CD14-positive monocyte (primary cell): ENCODE measurements around the gene CMTM3. TPM values are rescaled to one million over a fixed set of nuclear protein-coding genes. Genes with fewer than 3 reads are reported as not detected.

ENCODE experiments used
- DNase-seq, 3 donors: peaks; one replicate each; pipeline ENCODE4 v3.0.0-alpha.2; 2011 to 2022
- H2AFZ ChIP-seq: 2 replicates; pipeline ENCODE4 v1.6.0; 2012; ENCODE audit warnings: mild to moderate bottlenecking, low read depth, low read length, inconsistent platforms; ENCODE audit not compliant: insufficient read depth, poor library complexity, severe bottlenecking
- H3K27ac ChIP-seq, 2 donors: 1 replicate in 1 of 2; 2 replicates in 1 of 2; pipeline ENCODE4 v1.5.1; 2012 to 2013; ENCODE audit warnings: low read length in 2 of 2, control low read depth in 1 of 2, inconsistent platforms in 1 of 2, low read depth in 1 of 2, mild to moderate bottlenecking in 1 of 2
- H3K27me3 ChIP-seq, 2 donors: one replicate each; pipeline versions ENCODE4 v1.6.0 to v1.6.1; 2011 to 2013; ENCODE audit warnings: low read length in 2 of 2; ENCODE audit not compliant: control insufficient read depth in 2 of 2, insufficient read depth in 2 of 2
- H3K36me3 ChIP-seq, 2 donors: replicated peaks in 1 of 2; 1 replicate in 1 of 2; 2 replicates in 1 of 2; pipeline versions ENCODE4 v1.5.1 to v1.6.1; 2012 to 2013; ENCODE audit warnings: low read length in 2 of 2, control low read depth in 1 of 2, inconsistent platforms in 1 of 2, mild to moderate bottlenecking in 1 of 2; ENCODE audit not compliant: insufficient read depth in 2 of 2, control insufficient read depth in 1 of 2
- H3K4me1 ChIP-seq, 2 donors: 1 replicate in 1 of 2; 2 replicates in 1 of 2; pipeline versions ENCODE4 v1.5.1 to v1.6.1; 2012 to 2013; ENCODE audit warnings: low read length in 2 of 2, control low read depth in 1 of 2, inconsistent platforms in 1 of 2, mild to moderate bottlenecking in 1 of 2, moderate library complexity in 1 of 2; ENCODE audit not compliant: insufficient read depth in 2 of 2, control insufficient read depth in 1 of 2
- H3K4me2 ChIP-seq: replicated peaks from 2 replicates; pipeline ENCODE3; 2012; ENCODE audit warnings: low read length, moderate library complexity, mild to moderate bottlenecking; ENCODE audit not compliant: poor library complexity, severe bottlenecking; ENCODE audit errors: extremely low read depth
- H3K4me3 ChIP-seq, 3 experiments: fragments of 200-600 bp in 1 of 3; sonication (generic) in 1 of 3; replicated peaks in 1 of 3; 1 replicate in 2 of 3; 2 replicates in 1 of 3; pipeline ENCODE4 v1.5.1; 2011 to 2013; ENCODE audit warnings: low read length in 3 of 3, mild to moderate bottlenecking in 3 of 3, control low read depth in 2 of 3, low read depth in 2 of 3, inconsistent platforms in 1 of 3, moderate library complexity in 1 of 3
- H3K79me2 ChIP-seq: 2 replicates; pipeline ENCODE4 v1.6.0; 2012; ENCODE audit warnings: mild to moderate bottlenecking, control low read depth, inconsistent platforms, low read length, moderate library complexity; ENCODE audit not compliant: insufficient read depth
- H3K9ac ChIP-seq: 2 replicates; pipeline ENCODE4 v1.6.0; 2017; ENCODE audit warnings: low read length, mild to moderate bottlenecking; ENCODE audit not compliant: insufficient read depth, poor library complexity, severe bottlenecking
- H3K9me3 ChIP-seq, 2 donors: replicated peaks in 1 of 2; 1 replicate in 1 of 2; 2 replicates in 1 of 2; pipeline versions ENCODE4 v1.5.1 to v1.6.1; 2012 to 2013; ENCODE audit warnings: low read length in 2 of 2, control low read depth in 1 of 2; ENCODE audit not compliant: control insufficient read depth in 1 of 2, insufficient read depth in 1 of 2
- H4K20me1 ChIP-seq: 2 replicates; pipeline ENCODE4 v1.6.0; 2012; ENCODE audit warnings: mild to moderate bottlenecking, low read length, control low read depth, moderate library complexity; ENCODE audit not compliant: insufficient read depth
- H3K27ac Mint-ChIP-seq, 7 donors: one replicate each; pipeline ENCODE4 v1.8.0; 2020; ENCODE audit warnings: mild to moderate bottlenecking in 7 of 7, mixed read lengths in 7 of 7, moderate library complexity in 6 of 7, inconsistent platforms in 2 of 7
- H3K27me3 Mint-ChIP-seq, 3 donors: one replicate each; pipeline ENCODE4 v1.8.0; 2021 to 2022; ENCODE audit warnings: low read depth in 3 of 3, mild to moderate bottlenecking in 3 of 3, mixed read lengths in 3 of 3, moderate library complexity in 3 of 3, inconsistent platforms in 1 of 3
- H3K36me3 Mint-ChIP-seq, 2 donors: one replicate each; pipeline ENCODE4 v1.8.0; 2020; ENCODE audit warnings: mixed read lengths in 2 of 2, inconsistent platforms in 1 of 2, mild to moderate bottlenecking in 1 of 2
- H3K4me1 Mint-ChIP-seq: one replicate; pipeline ENCODE4 v1.8.0; 2020; ENCODE audit warnings: mild to moderate bottlenecking, mixed read lengths
- H3K4me3 Mint-ChIP-seq, 2 donors: one replicate each; pipeline ENCODE4 v1.8.0; 2020; ENCODE audit warnings: mild to moderate bottlenecking in 2 of 2, mixed read lengths in 2 of 2, moderate library complexity in 1 of 2
- H3K9me3 Mint-ChIP-seq, 7 donors: one replicate each; pipeline ENCODE4 v1.8.0; 2020 to 2022; ENCODE audit warnings: mixed read lengths in 7 of 7, mild to moderate bottlenecking in 6 of 7, moderate library complexity in 6 of 7, inconsistent platforms in 2 of 7
- CTCF ChIP-seq: fragments of 200-600 bp; IDR thresholded peaks from one replicate; pipeline ENCODE4 v1.8.0; 2022; ENCODE audit warnings: antibody characterized with exemption, mild to moderate bottlenecking
- WGBS: methylation state at CpG from one replicate; pipeline ENCODE4 v1.1.5; 2013; ENCODE audit warnings: missing lambda C conversion rate; ENCODE audit not compliant: insufficient coverage; 5-methylcytosine and 5-hydroxymethylcytosine counted together
- intact Hi-C, 2 donors: fragments of 100-400 bp; cut with micrococcal nuclease; formaldehyde crosslinking; loops; one replicate each; pipeline versions ENCODE4 v1.15.0 to v1.15.1; 2023
- polyA plus RNA-seq, 3 donors: library from polyadenylated mRNA; depleted of rRNA in 1 of 3; unstranded in 2 of 3; stranded (reverse) in 1 of 3; fragments of 300-500 nt in 2 of 3; fragments of >200 nt in 1 of 3; fragmentation: Illumina TruSeq in 2 of 3; gene quantifications; 1 replicate in 2 of 3; 2 replicates in 1 of 3; pipeline ENCODE4 v1.2.3, GENCODE V29; 2012 to 2021

CMTM3 gene
- polyA plus RNA-seq, 3 donors: 125 to 131 (median 126) TPM

- no peak for DNase-seq
- Histone ChIP-seq H3K4me1 (peaks cover 13 to 15% of the 10 kb centered on the region in 2 donors), H3K36me3 (no peaks in the 10 kb centered on the region), H3K9ac (no peak overlapping the region), H3K27ac (no peak overlapping the region), H2AFZ (no peak overlapping the region), H3K4me3 (no peak overlapping the region), H3K4me2 (no peak overlapping the region), H3K27me3 (no peaks in the 10 kb centered on the region), H4K20me1 (no peaks in the 10 kb centered on the region), H3K79me2 (peaks cover under 1% of the 10 kb centered on the region), H3K9me3 (peaks cover 0 to 10% of the 10 kb centered on the region in 2 donors)
- H3K27ac Mint-ChIP-seq: no peak overlapping the region
- no peak overlapping the region for H3K4me3 Mint-ChIP-seq
- peaks cover 12 to 15% (median 14%) of the 10 kb centered on the region in 3 donors for H3K27me3 Mint-ChIP-seq
- WGBS: 92% methylated on average over 2 of the region's 4 CpGs
- peaks cover 0 to 9% of the 10 kb centered on the region in 2 donors for H3K36me3 Mint-ChIP-seq
- peaks cover 0 to 12% (median 8%) of the 10 kb centered on the region in 7 donors for H3K9me3 Mint-ChIP-seq
- no peak for TF ChIP-seq CTCF
- intact Hi-C loops: loop anchor here (5.0 to 10.0 kb wide), 2 partner anchors 32 to 265 kb away; partner anchors contain the start of gene CMTM1 (in 1 of the 2)
- peaks cover 26% of the 10 kb centered on the region for H3K4me1 Mint-ChIP-seq
Observed at GRCh38 chr16:66599726-66600125, 4.8 kb upstream of the CMTM3 start.

GRCh38 chr16:66600477-66600876, 4.0 kb upstream of the CMTM3 start:
- Histone ChIP-seq H3K4me3 (no peak overlapping the region), H2AFZ (no peak overlapping the region), H4K20me1 (no peaks in the 10 kb centered on the region), H3K9me3 (peaks cover 0 to 10% of the 10 kb centered on the region in 2 donors), H3K4me1 (peaks cover 8 to 10% of the 10 kb centered on the region in 2 donors), H3K27ac (no peak overlapping the region), H3K4me2 (no peak overlapping the region), H3K36me3 (no peaks in the 10 kb centered on the region), H3K27me3 (no peaks in the 10 kb centered on the region), H3K79me2 (peaks cover 8% of the 10 kb centered on the region), H3K9ac (no peak overlapping the region)
- H3K4me1 Mint-ChIP-seq: peaks cover 23% of the 10 kb centered on the region
- DNase-seq: no peak
- intact Hi-C loops: loop anchor here (5.0 to 10.0 kb wide), 2 partner anchors 33 to 264 kb away; partner anchors contain the start of gene CMTM1 (in 1 of the 2)
- H3K27ac Mint-ChIP-seq: no peak overlapping the region
- H3K27me3 Mint-ChIP-seq: peaks cover 12 to 15% (median 14%) of the 10 kb centered on the region in 3 donors
- peaks cover 0 to 12% (median 8%) of the 10 kb centered on the region in 7 donors for H3K9me3 Mint-ChIP-seq
- WGBS: 90% methylated on average over 1 of the region's 1 CpG
- peaks cover 0 to 9% of the 10 kb centered on the region in 2 donors for H3K36me3 Mint-ChIP-seq
- no peak for TF ChIP-seq CTCF
- H3K4me3 Mint-ChIP-seq: no peak overlapping the region
